CD4-positive, CD25-positive, alpha-beta regulatory T cell (primary cell): ENCODE results near the gene OSBP2. TPM values are rescaled to one million over a fixed set of nuclear protein-coding genes. Genes with fewer than 3 reads are reported as not detected.

Experiments used
- ATAC-seq, 2 donors: fragments of 150-1000 bp; cut with Tn5 transposase; one replicate each; pipeline ENCODE4 v1.10.0; 2021; ENCODE audit warnings: low read depth in 2 of 2, moderate number of reproducible peaks in 2 of 2, moderate library complexity in 1 of 2
- DNase-seq, 3 donors: peaks; one replicate each; pipeline versions ENCODE4 v3.0.0 to v3.0.0-alpha.2; 2012 to 2022; ENCODE audit warnings: mixed read lengths in 1 of 3
- H3K27ac ChIP-seq: one replicate; pipeline ENCODE4 v1.7.0; 2013; ENCODE audit warnings: mild to moderate bottlenecking, low read length; ENCODE audit not compliant: insufficient read depth, poor library complexity, severe bottlenecking
- H3K27me3 ChIP-seq: one replicate; pipeline ENCODE4 v1.7.0; 2013; ENCODE audit warnings: low read length; ENCODE audit not compliant: control insufficient read depth, insufficient read depth
- H3K36me3 ChIP-seq: one replicate; pipeline ENCODE4 v1.7.0; 2013; ENCODE audit warnings: mild to moderate bottlenecking, low read length, moderate library complexity; ENCODE audit not compliant: control insufficient read depth, insufficient read depth
- H3K4me1 ChIP-seq: 2 replicates; pipeline ENCODE4 v1.7.0; 2013; ENCODE audit warnings: mild to moderate bottlenecking, low read length; ENCODE audit not compliant: insufficient read depth, control insufficient read depth, poor library complexity, severe bottlenecking
- H3K4me3 ChIP-seq: one replicate; pipeline ENCODE4 v1.7.0; 2013; ENCODE audit warnings: low read depth, mild to moderate bottlenecking, low read length, moderate library complexity
- H3K9me3 ChIP-seq, 2 experiments: 1 replicate in 1 of 2; 2 replicates in 1 of 2; pipeline ENCODE4 v1.7.0; 2013; ENCODE audit warnings: low read length in 2 of 2, mild to moderate bottlenecking in 1 of 2, moderate library complexity in 1 of 2; ENCODE audit not compliant: control insufficient read depth in 2 of 2
- H3K27ac Mint-ChIP-seq, 3 donors: one replicate each; pipeline ENCODE4 v1.8.0; 2020 to 2022; ENCODE audit warnings: mild to moderate bottlenecking in 3 of 3, mixed read lengths in 3 of 3, moderate library complexity in 2 of 3
- H3K27me3 Mint-ChIP-seq: one replicate; pipeline ENCODE4 v1.8.0; 2022; ENCODE audit warnings: mild to moderate bottlenecking, mixed read lengths
- H3K36me3 Mint-ChIP-seq: one replicate; pipeline ENCODE4 v1.8.0; 2020; ENCODE audit warnings: mixed read lengths
- H3K4me1 Mint-ChIP-seq, 4 donors: one replicate each; pipeline ENCODE4 v1.8.0; 2020 to 2022; ENCODE audit warnings: mixed read lengths in 4 of 4, mild to moderate bottlenecking in 1 of 4
- H3K4me3 Mint-ChIP-seq, 4 donors: one replicate each; pipeline ENCODE4 v1.8.0; 2020 to 2022; ENCODE audit warnings: mild to moderate bottlenecking in 4 of 4, mixed read lengths in 4 of 4, moderate library complexity in 3 of 4
- H3K9me3 Mint-ChIP-seq, 7 donors: one replicate each; pipeline ENCODE4 v1.8.0; 2020 to 2022; ENCODE audit warnings: mixed read lengths in 7 of 7, mild to moderate bottlenecking in 3 of 7, moderate library complexity in 2 of 7
- polyA plus RNA-seq, 4 donors: library from polyadenylated mRNA; unstranded; fragments of 300-500 nt; fragmentation: Illumina TruSeq; gene quantifications; one replicate each; pipeline ENCODE4 v1.2.3, GENCODE V29; 2021
- total RNA-seq: library from RNA; stranded (reverse); gene quantifications from one replicate; pipeline ENCODE4 v1.2.3, GENCODE V29; 2022

Gene OSBP2
- total and polyA plus RNA-seq, 5 donors from 2014 or later = 0.86 to 9.9 (median 1.7) TPM

DNA sequence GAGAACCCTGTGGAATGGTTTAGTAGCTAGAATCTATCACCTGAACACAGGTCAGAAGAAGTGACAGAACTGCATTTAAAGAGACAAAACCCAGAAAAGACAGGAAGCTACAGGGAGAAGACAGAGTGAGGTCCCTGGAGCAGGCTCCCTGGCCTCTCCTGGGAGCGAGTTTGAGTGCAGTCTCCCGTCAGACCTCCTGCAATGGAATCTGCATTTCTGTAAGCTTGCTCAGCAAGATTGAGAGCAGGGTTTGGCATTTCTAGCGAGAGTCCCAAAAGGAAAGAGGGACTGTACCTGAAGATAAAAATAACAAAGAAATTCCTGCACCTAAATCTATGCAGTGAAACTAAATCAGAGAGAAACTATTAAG, 199.7 kb downstream of the OSBP2 start:
- H3K9me3 Mint-ChIP-seq = peaks cover 0 to 6% (median 0%) of the 10 kb centered on the region in 7 donors
- H3K4me3 Mint-ChIP-seq = peak overlapping the region in 2 of 4 donors; percentile 4 to 10
- H3K27ac Mint-ChIP-seq = peak overlapping the region in 2 of 3 donors; percentile 71 to 85
- H3K36me3 ChIP-seq = no peaks in the 10 kb centered on the region
- no peaks in the 10 kb centered on the region for H3K27me3 ChIP-seq
- H3K27ac ChIP-seq = no peak overlapping the region
- H3K27me3 Mint-ChIP-seq = no peaks in the 10 kb centered on the region
- H3K4me1 Mint-ChIP-seq = peaks cover 9 to 27% (median 11%) of the 10 kb centered on the region in 4 donors
- H3K4me3 ChIP-seq = no peak overlapping the region
- no peak for DNase-seq
- peaks cover 4 to 5% of the 10 kb centered on the region in 2 experiments for H3K9me3 ChIP-seq
- H3K36me3 Mint-ChIP-seq = peaks cover 6% of the 10 kb centered on the region
- ATAC-seq = no peak
- H3K4me1 ChIP-seq = peaks cover 13% of the 10 kb centered on the region

DNA sequence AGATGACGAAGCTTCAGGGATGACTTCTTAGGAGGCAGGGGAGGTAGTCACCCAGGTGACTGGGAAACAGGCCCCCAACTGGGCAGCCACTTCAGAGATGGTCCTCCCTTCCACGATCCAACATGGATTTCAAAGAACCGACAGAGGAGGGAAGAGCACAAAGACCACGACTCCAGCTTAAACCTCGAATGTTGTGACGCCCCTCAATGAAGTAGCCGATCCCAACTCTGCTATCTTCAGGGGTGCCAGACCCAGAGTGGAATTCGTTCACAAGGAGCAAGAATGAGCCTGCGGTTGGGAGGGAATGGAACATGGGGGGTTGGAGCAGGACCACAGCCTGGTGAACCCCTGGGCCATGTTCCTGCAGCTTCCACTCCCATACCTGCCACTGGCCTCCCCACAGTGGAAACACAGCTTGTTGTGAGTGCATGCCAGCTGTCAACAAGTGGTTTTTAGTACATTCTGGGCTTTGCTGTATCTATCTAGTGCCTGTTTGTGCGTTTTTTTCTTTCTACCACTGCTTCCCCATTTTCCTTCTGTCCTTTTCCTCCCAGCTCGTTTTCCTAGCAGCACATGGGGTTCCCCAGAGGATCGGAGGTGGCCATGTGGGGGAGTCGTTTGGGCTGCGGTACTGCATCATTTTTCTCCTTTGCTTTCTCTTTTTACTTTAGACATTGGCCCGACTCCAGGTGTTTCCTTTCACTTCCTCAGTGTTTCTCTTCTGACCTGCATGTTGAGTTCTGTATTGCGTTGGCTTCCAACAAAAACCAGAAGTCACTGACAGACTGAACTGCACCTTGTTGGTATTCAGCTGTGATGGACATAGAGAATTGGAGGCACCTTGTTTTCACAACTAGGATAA, 208.1 kb downstream of the OSBP2 start:
- no peak overlapping the region for H3K4me3 ChIP-seq
- H3K27me3 Mint-ChIP-seq = no peaks in the 10 kb centered on the region
- peaks cover 21% of the 10 kb centered on the region for H3K36me3 Mint-ChIP-seq

DNA sequence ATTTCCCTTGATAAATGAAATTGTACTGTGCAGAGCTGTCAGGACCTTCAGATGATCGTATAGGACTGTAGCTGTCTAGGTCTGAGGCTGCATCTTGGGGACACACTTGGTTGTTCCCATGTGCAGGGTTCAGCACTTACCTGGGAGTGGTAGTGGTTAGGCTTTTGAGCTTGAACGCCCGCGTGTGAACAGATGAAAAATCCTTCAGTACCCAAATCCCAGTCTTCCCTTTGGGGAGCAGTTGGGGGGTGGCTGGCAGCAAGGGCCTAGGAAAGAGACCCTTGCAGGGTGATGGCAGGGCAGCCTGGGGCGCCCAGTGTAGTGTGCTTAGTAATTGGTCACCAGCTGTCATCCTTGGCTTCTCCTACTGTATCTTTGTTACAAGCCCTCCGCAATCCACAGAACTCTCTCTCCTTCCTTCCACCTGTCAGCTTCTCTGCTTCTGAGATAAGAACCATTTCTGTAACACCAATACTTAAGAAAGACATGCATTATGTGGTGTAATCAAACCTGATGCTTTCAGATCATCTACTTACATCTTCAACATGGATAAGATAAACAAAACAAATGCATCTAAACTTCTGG, 209.3 kb downstream of the OSBP2 start:
- DNase-seq (no peak), ATAC-seq (no peak)
- peak overlapping the region in 1 of 3 donors; percentile 2 for H3K27ac Mint-ChIP-seq
- peaks cover 0 to 3% (median 0%) of the 10 kb centered on the region in 7 donors for H3K9me3 Mint-ChIP-seq
- H3K4me1 Mint-ChIP-seq = peaks cover 0 to 6% (median 3%) of the 10 kb centered on the region in 4 donors
- H3K4me3 Mint-ChIP-seq = no peak overlapping the region
- H3K27me3 Mint-ChIP-seq = no peaks in the 10 kb centered on the region
- peaks cover 21% of the 10 kb centered on the region for H3K36me3 Mint-ChIP-seq
- H3K27me3 ChIP-seq = no peaks in the 10 kb centered on the region
- no peak overlapping the region for H3K27ac ChIP-seq
- H3K36me3 ChIP-seq = peaks cover 20% of the 10 kb centered on the region
- peaks cover 4 to 8% of the 10 kb centered on the region in 2 experiments for H3K9me3 ChIP-seq
- H3K4me3 ChIP-seq = no peak overlapping the region
- H3K4me1 ChIP-seq = no peaks in the 10 kb centered on the region

More for the DNA sequence above, 208.1 kb downstream of the OSBP2 start:
- H3K4me1 ChIP-seq = no peaks in the 10 kb centered on the region
- no peak for ATAC-seq
- no peak overlapping the region for H3K27ac ChIP-seq
- peaks cover 0 to 6% (median 3%) of the 10 kb centered on the region in 4 donors for H3K4me1 Mint-ChIP-seq
- H3K9me3 Mint-ChIP-seq = peaks cover 0 to 4% (median 0%) of the 10 kb centered on the region in 7 donors
- DNase-seq = no peak
- peaks cover 6 to 10% of the 10 kb centered on the region in 2 experiments for H3K9me3 ChIP-seq
- no peak overlapping the region for H3K4me3 Mint-ChIP-seq
- peaks cover 20% of the 10 kb centered on the region for H3K36me3 ChIP-seq
- no peaks in the 10 kb centered on the region for H3K27me3 ChIP-seq
- peak overlapping the region in 1 of 3 donors; percentile 69 for H3K27ac Mint-ChIP-seq

DNA sequence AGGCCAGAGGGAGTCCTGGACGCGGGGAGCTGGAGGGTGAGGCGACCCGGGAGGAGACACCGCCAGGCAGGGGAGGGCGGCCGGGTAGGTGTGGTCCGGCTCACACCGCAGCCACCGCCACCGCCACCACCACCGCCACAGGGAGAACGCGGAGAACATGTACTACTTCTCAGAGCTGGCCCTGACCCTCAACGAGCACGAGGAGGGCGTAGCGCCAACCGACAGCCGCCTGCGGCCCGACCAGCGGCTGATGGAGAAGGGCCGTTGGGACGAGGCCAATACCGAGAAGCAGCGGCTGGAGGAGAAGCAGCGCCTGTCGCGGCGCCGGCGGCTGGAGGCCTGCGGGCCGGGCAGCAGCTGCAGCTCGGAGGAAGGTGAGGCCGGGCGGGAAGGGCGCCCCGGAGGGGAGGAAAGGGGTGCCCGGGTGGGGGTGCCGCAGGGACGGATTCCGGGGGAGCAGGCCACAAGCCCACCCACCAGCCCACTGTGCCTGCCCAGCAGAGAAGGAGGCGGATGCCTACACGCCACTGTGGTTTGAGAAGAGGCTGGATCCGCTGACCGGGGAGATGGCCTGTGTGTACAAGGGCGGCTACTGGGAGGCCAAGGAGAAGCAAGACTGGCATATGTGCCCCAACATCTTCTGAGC, 211.1 kb downstream of the OSBP2 start:
- no peak for ATAC-seq
- no peaks in the 10 kb centered on the region for H3K27me3 Mint-ChIP-seq
- DNase-seq = no peak
- Histone ChIP-seq H3K4me3 (no peak overlapping the region), H3K27me3 (no peaks in the 10 kb centered on the region), H3K4me1 (no peaks in the 10 kb centered on the region), H3K36me3 (peaks cover 28% of the 10 kb centered on the region), H3K9me3 (no peaks in the 10 kb centered on the region), H3K27ac (no peak overlapping the region)
- peaks cover 23% of the 10 kb centered on the region for H3K36me3 Mint-ChIP-seq
- peaks cover 0 to 5% (median 0%) of the 10 kb centered on the region in 7 donors for H3K9me3 Mint-ChIP-seq
- no peak overlapping the region for H3K27ac Mint-ChIP-seq
- peaks cover 0 to 9% (median 3%) of the 10 kb centered on the region in 4 donors for H3K4me1 Mint-ChIP-seq
- no peak overlapping the region for H3K4me3 Mint-ChIP-seq

DNA sequence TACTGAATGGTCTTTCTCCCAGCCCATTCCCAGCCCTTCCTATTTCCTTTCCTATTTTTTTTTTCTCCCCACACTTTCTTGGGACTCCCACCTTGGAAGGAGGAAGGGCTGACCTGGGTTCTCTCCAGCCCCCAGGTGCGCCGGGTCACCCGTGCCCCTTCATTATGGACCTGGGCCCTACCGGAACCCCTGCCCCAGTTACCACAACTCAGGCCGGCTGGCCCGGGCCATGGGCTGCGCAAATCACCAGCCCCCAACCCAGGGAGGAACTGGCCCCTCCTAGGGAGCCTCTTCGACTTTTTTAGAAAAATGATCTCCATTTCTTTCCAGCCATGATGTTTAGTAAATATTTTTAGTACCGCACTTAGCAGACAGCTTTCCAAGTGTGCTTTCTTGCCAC, 211.7 kb downstream of the OSBP2 start:
- peaks cover 23% of the 10 kb centered on the region for H3K36me3 Mint-ChIP-seq
- H3K4me1 ChIP-seq = no peaks in the 10 kb centered on the region
- no peak for ATAC-seq

DNA sequence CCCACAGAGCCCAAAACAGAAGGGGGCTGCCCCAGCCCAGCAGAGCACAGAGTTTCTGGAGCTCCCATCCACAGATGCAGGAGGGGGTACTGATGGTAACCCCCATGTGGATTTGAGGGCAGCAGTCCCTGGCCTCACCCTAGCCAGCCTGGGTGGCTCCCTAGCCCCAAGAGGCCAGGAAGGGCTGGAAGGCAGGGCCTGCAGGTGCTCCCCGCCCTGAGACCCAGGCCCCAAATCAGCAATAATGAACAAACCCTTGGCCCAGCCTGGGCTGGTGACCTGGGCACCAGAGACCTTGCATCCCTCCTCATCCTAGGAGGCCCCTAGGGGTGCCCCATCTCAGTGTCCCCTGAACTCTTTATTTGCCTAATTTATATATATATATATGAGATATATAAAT, 212.3 kb downstream of the OSBP2 start:
- ATAC-seq (no peak), DNase-seq (no peak)
- Mint-ChIP-seq H3K27me3 (no peaks in the 10 kb centered on the region), H3K9me3 (peaks cover 0 to 5% (median 0%) of the 10 kb centered on the region in 7 donors), H3K36me3 (peaks cover 21% of the 10 kb centered on the region), H3K4me3 (no peak overlapping the region), H3K4me1 (peaks cover 0 to 9% (median 3%) of the 10 kb centered on the region in 4 donors), H3K27ac (no peak overlapping the region)
- Histone ChIP-seq H3K4me1 (no peaks in the 10 kb centered on the region), H3K27me3 (no peaks in the 10 kb centered on the region), H3K27ac (no peak overlapping the region), H3K36me3 (peaks cover 27% of the 10 kb centered on the region), H3K4me3 (no peak overlapping the region), H3K9me3 (no peaks in the 10 kb centered on the region)

More for the DNA sequence above, 211.7 kb downstream of the OSBP2 start:
- H3K27ac ChIP-seq = no peak overlapping the region
- Mint-ChIP-seq H3K27ac (no peak overlapping the region), H3K27me3 (no peaks in the 10 kb centered on the region), H3K4me1 (peaks cover 0 to 10% (median 3%) of the 10 kb centered on the region in 4 donors), H3K4me3 (no peak overlapping the region), H3K9me3 (peaks cover 0 to 5% (median 0%) of the 10 kb centered on the region in 7 donors)
- peaks cover 28% of the 10 kb centered on the region for H3K36me3 ChIP-seq
- no peak overlapping the region for H3K4me3 ChIP-seq
- no peak for DNase-seq
- H3K27me3 ChIP-seq = no peaks in the 10 kb centered on the region
- no peaks in the 10 kb centered on the region for H3K9me3 ChIP-seq

DNA sequence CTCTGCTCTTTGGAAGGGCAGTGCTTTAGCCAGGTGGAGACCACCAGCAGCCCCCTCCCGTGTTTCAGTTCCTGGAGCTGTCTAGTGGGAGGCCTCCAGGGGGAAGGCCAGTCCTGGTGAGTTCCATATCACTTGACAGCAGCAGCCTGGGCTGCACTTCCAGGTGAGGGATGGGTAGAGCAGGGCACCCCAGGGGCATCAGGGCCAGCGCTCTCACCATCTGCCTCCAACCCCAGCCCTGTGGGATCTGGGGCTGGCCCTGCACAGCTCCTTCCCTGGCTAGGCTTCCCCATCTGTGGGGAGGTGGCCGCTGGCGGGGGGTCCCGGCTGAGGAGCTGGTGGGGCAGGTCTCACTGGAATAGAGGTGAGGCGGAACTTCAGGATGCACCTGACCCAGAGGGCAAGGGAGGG, 213.4 kb downstream of the OSBP2 start:
- peaks cover 0 to 4% (median 2%) of the 10 kb centered on the region in 4 donors for H3K4me1 Mint-ChIP-seq
- no peaks in the 10 kb centered on the region for H3K9me3 ChIP-seq
- H3K4me3 ChIP-seq = no peak overlapping the region
- no peaks in the 10 kb centered on the region for H3K4me1 ChIP-seq
- H3K4me3 Mint-ChIP-seq = no peak overlapping the region
- H3K36me3 Mint-ChIP-seq = peaks cover 11% of the 10 kb centered on the region
- no peaks in the 10 kb centered on the region for H3K27me3 Mint-ChIP-seq
- peaks cover 18% of the 10 kb centered on the region for H3K36me3 ChIP-seq
- H3K27ac ChIP-seq = no peak overlapping the region
- no peak for ATAC-seq
- no peak for DNase-seq
- no peaks in the 10 kb centered on the region for H3K27me3 ChIP-seq
- H3K9me3 Mint-ChIP-seq = peaks cover 0 to 4% (median 0%) of the 10 kb centered on the region in 7 donors
- H3K27ac Mint-ChIP-seq = no peak overlapping the region
